Adipose tissue (tissue), 3 donors: Measurements from ENCODE around the gene NEDD4. TPM values are rescaled to one million over a fixed set of nuclear protein-coding genes. Genes with fewer than 3 reads are reported as not detected.
A peak's percentile ranks its signal among the peaks of the same experiment; 100 is the strongest.
"Not testable (repeated sequence)": the region's sequence is repeated elsewhere in the genome, so short reads cannot be mapped to it uniquely, and the experiment has no call there.

Source experiments
- H3K27ac ChIP-seq: one replicate; pipeline ENCODE4 v1.5.1; 2013; ENCODE audit warnings: low read depth, low read length
- WGBS, 3 donors: extraction: QIAGEN DNeasy Blood & Tissue Kit; methylation state at CpG; one replicate each; pipeline ENCODE4 v1.1.7; 2013; 5-methylcytosine and 5-hydroxymethylcytosine counted together
- polyA plus RNA-seq, 3 donors: library from polyadenylated mRNA; stranded (reverse); fragments of 200-250 nt; gene quantifications; one replicate each; pipeline ENCODE4 v1.2.3, GENCODE V29; 2013
- donor health status: healthy with polysubstance abuse.
- donor health status: Bipolar disorder and iron deficiency.
- donor health status: healthy.

The NEDD4 gene
- polyA plus RNA-seq, 3 donors, result 1.4 to 6.1 (median 4.1) TPM

GRCh38 chr15:56016281-56016680, 22.9 kb upstream of the NEDD4 start:
- WGBS, 3 donors, result 74 to 88% (median 81%) methylated on average over 3 of the region's 3 CpGs

GRCh38 chr15:56014677-56015076, 21.3 kb upstream of the NEDD4 start:
- 83 to 94% (median 93%) methylated on average over 4 of the region's 4 CpGs for WGBS, 3 donors
- no peak overlapping the region for H3K27ac ChIP-seq

More at GRCh38 chr15:56016281-56016680, 22.9 kb upstream of the NEDD4 start:
- H3K27ac ChIP-seq, result no peak overlapping the region

- H3K27ac ChIP-seq, result not testable (repeated sequence)
Measured at GRCh38 chr15:56007053-56007452, 13.6 kb upstream of the NEDD4 start.

GRCh38 chr15:56006371-56006770, 13.0 kb upstream of the NEDD4 start:
- WGBS, 3 donors, result 75 to 80% (median 77%) methylated on average over 5 of the region's 5 CpGs
- H3K27ac ChIP-seq, result not testable (repeated sequence)

More at GRCh38 chr15:56007053-56007452, 13.6 kb upstream of the NEDD4 start:
- 53 to 69% (median 63%) methylated on average over 27 to 40 of the region's 40 CpGs for WGBS, 3 donors

GRCh38 chr15:56004281-56004680, 10.9 kb upstream of the NEDD4 start:
- not testable (repeated sequence) for H3K27ac ChIP-seq
- WGBS, 3 donors, result 38 to 55% (median 52%) methylated on average over 1 of the region's 1 CpG

- no CpG with 5 or more reads among the region's 1 CpG for WGBS, 3 donors
- H3K27ac ChIP-seq, result not testable (repeated sequence)
Measured at GRCh38 chr15:56003777-56004176, 10.4 kb upstream of the NEDD4 start.

- not testable (repeated sequence) for H3K27ac ChIP-seq
Measured at GRCh38 chr15:56003277-56003676, 9.9 kb upstream of the NEDD4 start.

- 87 to 93% (median 88%) methylated on average over 3 of the region's 3 CpGs for WGBS, 3 donors
- H3K27ac ChIP-seq, result no peak overlapping the region
Measured at GRCh38 chr15:56001471-56002078, 8.2 kb upstream of the NEDD4 start.

GRCh38 chr15:55999658-56000057, 6.2 kb upstream of the NEDD4 start:
- no peak overlapping the region for H3K27ac ChIP-seq
- WGBS, 3 donors, result 81 to 100% (median 88%) methylated on average over 1 of the region's 1 CpG

- 85 to 98% (median 91%) methylated on average over 1 of the region's 1 CpG for WGBS, 3 donors
- H3K27ac ChIP-seq, result no peak overlapping the region
Measured at GRCh38 chr15:55998478-55998877, 5.1 kb upstream of the NEDD4 start.

- H3K27ac ChIP-seq, result peak overlapping the region; percentile 5
- WGBS, 3 donors, result 0 to 2% (median 1%) methylated on average over 22 to 41 of the region's 41 CpGs
Measured at GRCh38 chr15:55993804-55994560, 570 bp upstream of the NEDD4 start.

GRCh38 chr15:55992769-55993110, 672 bp downstream of the NEDD4 start:
- H3K27ac ChIP-seq, result no peak overlapping the region
- 0 to 1% (median 0%) methylated on average over 9 of the region's 9 CpGs for WGBS, 3 donors

GRCh38 chr15:55991802-55992768, 1.3 kb downstream of the NEDD4 start:
- no peak overlapping the region for H3K27ac ChIP-seq
- WGBS, 3 donors, result 45 to 46% (median 45%) methylated on average over 12 of the region's 12 CpGs

GRCh38 chr15:55990998-55991397, 2.4 kb downstream of the NEDD4 start:
- 86 to 97% (median 89%) methylated on average over 1 of the region's 1 CpG for WGBS, 3 donors
- no peak overlapping the region for H3K27ac ChIP-seq

- no peak overlapping the region for H3K27ac ChIP-seq
- 79 to 93% (median 88%) methylated on average over 2 of the region's 2 CpGs for WGBS, 3 donors
Measured at GRCh38 chr15:55990516-55990915, 2.9 kb downstream of the NEDD4 start.

GRCh38 chr15:55989383-55989782, 4.0 kb downstream of the NEDD4 start:
- 53 to 84% (median 61%) methylated on average over 2 of the region's 2 CpGs for WGBS, 3 donors
- H3K27ac ChIP-seq, result no peak overlapping the region

GRCh38 chr15:55981582-55982249, 11.7 kb downstream of the NEDD4 start:
- H3K27ac ChIP-seq, result no peak overlapping the region
- WGBS, 3 donors, result 81 to 88% (median 86%) methylated on average over 2 of the region's 2 CpGs

GRCh38 chr15:55980511-55980910, 12.9 kb downstream of the NEDD4 start:
- H3K27ac ChIP-seq, result no peak overlapping the region
- WGBS, 3 donors, result 93 to 97% (median 95%) methylated on average over 4 of the region's 4 CpGs
